Amniotic epithelial cell (primary cell): ENCODE results near the gene DOCK3.
"Not testable (repeated sequence)": the region's sequence is repeated elsewhere in the genome, so short reads cannot be mapped to it uniquely, and the experiment has no call there.

Source experiments
- DNase-seq: peaks from one replicate; pipeline ENCODE4 v3.0.0-alpha.2; 2010; ENCODE audit warnings: low read depth

DOCK3 gene

DNA sequence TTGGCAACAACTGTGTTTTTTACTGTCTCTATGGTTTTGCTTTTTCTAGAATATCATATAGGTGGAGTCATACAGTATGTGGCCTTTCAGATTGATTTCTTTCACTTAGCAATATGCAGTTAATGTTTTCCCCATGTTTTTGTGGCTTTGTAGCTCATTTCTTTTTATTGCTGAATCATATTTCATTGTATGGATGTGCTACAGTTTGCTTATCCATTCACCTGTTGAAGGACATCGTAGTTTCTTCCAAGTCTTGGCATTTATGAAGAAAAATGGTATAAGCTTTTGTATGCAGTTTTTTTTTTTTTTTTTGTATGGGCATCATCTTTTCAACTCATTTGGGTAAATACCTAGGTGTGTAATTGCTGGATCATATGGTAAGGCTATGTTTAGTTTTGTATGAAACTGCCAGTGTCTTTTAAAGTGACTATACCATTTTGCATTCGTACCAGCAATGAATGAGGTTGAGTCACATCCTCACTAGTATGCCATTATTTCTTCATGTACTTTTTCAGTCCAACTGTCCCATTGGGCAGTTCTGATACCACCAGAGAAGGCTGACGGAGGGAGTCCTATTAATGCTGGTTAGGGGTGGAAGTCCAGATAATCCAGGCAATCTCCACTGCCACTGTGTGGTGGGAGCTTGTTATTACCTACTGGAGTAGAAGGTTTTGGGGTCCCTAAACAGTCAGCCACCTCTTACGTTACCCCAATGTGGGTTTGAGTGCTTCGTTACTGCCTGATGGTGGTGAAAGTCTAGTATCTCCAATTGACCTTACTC lies 210.5 kb downstream of the DOCK3 start:
- DNase-seq, result no peak

DNA sequence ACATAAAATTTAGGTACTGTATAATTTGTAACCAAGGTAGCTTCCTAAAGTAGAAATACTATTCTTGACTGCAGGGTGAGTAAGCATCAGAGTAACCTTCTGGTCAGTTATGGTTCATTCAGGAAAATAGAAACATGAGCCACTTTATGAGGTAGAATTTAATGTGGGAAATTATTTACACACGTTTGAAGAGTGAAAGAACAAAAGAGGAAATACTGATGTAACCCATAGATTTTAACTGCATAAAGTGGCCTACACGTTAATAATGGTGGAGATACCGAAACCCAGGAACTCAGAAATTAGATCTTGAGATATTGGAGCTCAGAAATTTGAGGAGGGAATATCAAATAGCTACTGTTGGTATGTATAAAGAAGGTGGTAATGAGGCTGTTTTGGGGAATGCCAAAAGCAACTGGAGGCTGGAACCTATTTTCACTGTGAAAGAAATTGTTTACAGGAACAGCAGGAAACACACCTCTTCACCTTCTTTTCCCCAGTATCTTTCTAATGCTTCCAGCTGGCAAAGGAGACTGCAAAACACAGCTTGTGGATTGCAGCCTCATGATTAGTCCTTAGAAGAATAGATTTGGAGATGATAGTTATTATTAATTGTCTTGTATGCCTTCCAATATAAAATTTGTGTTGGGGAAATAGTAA lies 216.1 kb downstream of the DOCK3 start:
- DNase-seq, result no peak

DNA sequence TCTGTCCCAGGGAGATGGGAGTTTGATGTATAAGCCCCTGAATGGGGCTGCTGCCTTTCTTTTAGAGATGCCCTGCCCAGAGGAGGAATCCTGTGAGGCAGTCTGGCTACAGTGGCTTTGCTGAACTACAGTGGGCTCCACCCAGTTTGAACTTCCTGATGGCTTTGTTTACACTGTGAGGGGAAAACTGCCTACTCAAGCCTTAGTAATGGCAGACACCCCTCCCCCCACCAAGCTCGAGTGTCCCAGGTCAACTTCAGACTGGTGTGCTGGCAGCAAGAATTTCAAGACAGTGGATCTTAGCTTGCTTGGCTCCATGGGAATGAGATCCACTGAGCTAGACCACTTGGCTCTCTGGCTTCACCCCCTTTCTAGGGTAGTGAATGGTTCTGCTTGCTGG lies 226.4 kb downstream of the DOCK3 start:
- DNase-seq, result not testable (repeated sequence)

DNA sequence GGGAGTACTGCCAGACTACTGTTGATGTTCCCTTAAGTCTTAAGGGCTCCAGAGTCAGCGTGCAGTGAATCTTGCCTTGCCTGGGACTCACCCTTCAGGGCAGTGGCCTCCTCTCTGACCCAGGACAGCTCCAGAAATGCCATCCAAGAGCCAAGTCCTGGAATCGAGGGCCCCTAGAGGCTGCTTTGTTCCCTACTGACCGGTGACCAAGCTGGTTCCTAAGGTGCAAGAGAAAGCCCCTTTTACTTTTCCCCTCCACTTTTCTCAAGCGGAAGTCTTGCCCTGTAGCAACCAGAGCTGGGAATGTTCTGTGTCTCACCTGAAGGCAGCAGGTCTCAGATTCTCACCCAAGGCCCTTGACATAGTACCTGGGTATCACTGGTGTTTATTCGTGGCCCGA lies 238.0 kb downstream of the DOCK3 start:
- DNase-seq, result no peak

DNA sequence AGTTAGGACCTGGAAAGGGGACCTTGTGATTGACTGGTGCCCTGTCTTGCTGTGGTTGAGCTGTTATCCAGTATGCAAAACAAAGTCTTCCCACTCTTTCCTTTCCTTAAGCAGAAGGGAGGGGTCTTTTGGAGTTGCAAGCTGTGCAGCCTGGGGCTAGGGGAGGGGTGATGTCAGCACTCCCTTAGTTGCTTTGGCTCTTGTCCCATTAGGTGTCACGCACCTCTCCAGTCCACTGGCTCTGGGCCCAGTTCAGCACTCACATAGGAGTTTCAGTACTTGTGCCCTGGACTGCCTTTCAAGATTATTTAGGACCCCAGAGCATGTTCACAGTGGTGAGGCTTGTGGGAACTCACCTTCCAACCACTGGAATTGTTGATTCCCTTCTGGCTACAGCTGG lies 238.5 kb downstream of the DOCK3 start:
- DNase-seq, result no peak

DNA sequence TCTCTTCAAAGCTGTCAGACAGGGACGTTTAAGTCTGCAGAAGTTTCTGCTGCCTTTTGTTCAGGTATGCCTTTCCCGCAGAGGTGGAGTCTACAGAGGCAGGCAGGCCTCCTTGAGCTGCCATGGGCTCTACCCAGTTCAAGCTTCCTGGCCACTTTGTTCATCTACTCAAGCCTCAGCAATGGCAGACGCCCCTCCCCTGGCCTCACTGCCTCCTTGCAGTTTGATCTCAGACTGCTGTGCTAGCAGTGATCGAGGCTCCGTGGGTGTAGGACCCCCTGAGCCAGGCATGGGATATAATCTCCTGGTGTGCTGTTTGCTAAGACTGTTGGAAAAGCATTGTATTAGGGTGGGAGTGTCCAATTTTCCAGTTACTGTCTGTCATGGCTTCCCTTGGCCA lies 247.3 kb downstream of the DOCK3 start:
- not testable (repeated sequence) for DNase-seq

DNA sequence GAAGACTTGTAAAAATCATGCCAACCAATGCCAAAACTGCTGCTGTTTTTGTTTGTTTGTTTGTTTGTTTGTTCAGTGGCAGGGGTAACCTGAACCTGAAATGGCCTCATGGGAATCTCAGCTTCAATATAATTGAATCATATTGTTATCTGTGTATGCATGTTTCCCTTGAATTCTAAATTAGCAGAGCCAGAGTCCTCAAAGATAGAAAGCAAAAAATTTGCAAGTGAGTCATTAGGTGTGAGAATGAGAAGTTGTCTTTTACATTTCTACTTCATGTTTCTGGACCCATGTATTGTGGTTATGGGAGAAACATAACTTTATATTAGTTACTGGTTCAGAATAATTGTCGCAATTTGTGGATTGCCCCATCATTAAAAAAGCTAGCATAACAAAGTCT lies 249.2 kb downstream of the DOCK3 start:
- DNase-seq, result no peak

DNA sequence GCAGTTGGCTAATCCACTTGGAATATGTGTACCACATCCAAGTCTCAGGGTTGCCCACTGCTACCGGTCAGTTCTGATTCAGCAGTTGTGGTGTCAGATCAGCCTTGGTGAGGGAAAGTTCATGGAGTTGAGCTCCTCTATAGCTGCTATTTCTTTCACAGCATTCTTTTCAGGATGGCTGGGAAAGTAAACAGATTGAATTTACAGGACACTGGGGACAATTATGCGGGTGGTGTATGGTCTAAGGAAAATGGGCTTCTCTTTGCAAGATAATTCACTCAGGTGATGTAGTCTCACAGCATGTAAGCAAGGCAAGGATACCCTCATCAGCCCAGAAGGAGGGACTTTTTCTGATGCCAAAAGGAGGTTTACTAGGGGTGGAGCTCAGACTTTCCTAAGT lies 249.9 kb downstream of the DOCK3 start:
- no peak for DNase-seq

DNA sequence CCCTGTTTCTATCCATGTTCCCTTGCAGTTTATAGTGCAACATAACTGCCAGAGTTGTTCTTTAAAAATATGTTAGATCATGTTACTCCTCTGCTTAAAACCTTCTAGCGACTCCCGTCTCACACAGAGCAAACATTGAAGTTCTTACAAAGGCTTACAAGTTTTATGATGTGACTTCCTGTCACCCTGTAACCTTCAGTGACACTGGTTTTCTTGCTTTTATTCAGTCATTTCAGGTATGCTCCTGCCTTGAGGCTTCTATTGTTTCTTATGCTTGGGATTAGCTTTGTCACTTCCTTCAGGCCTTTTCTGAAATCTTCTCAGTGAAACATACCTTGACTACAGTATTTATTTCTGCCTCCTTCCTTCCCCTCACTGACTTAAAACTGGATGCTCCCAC lies 252.1 kb downstream of the DOCK3 start:
- DNase-seq, result no peak

DNA sequence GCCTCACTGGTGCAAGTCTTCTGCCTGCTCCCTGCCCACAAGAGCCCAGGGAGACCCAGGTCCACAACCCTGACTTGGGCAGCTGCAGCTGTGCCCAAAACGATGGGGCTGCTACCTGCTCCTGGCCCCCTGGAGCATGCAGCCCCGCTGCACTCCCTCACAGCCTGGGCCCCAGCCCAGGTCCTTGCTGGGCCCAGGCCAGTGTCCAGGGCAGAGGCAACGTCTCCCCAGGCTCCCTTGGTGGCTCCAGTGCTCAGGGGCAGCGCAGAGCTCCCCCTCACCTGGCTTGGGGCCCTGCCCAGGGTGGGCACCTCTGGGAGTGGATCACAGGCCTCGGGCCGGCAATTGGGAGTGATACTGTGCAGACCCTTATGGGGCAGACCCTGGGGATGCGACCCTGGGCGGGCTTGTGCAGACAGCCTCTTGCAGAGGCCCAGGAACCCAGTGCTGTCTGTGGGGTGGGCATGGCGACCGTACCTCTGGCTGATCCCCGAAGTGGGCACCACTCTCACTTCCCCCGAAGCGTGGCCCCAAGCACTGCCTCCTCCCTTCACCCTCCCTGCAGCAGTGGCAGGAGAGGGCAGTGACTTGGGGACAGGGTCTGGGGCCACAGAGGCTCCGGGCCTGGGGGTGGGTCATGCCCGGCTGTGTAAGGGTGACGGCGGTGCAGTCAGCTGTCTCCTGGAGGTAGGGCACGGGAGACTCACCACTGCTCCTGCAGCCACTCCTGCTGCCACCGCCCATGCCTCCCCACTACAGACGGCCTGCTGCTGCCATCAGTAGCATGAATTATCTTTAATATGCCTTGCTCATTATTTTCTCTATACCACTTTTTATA lies 255.9 kb downstream of the DOCK3 start:
- no peak for DNase-seq

DNA sequence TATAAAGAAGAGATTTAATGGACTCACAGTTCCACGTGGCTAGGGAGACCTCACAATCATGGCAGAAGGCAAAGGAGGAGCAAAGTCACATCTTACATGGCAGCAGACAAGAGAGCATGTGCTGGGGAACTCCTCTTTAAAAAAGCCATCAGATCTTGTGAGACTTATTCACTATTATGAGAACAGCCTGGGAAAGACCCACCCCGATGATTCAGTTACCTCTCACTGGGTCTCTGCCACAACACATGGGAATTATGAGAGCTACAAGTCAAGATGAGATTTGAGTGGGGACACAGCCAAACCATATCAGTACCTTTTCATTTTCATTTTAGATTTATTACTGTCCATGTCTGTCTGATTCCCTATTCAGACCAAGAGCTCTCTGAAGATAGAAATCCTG lies 258.2 kb downstream of the DOCK3 start:
- not testable (repeated sequence) for DNase-seq

DNA sequence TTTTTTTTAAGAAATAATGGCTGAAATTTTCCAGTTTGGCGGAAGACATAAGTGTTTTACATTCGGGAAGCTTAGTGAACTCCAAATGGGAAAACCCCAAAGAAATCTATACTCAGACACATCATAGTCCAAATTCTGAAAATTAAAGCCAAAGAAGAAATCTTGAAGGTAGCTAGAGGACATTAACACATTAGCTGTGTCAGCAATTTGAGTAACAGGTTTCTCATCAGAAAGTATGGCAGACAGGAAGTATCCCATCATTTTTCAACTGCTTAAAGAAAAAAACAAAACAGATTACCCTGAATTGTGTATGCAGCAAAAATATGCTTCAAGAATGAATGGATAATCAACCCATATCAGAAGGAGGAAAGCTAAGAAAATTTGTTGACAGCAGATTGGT lies 261.7 kb downstream of the DOCK3 start:
- no peak for DNase-seq

DNA sequence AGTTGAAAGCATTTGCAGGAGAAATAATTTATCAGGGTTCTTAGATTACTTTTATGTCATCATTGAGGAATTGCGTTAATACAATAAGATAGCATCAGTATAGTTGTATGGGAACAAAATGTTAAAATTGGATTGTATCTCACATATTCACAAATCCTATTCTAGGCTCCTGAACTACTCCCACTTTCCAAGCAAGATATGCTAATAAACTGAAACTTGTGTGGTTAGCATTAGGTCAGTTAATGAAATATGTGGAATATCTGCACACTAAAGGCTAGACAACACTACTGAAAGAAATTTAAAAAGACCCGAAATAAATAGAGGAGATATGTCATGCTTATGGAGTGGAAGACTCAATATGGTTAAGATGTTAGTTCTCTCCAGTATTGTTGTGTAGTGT lies 272.7 kb downstream of the DOCK3 start:
- DNase-seq, result no peak

DNA sequence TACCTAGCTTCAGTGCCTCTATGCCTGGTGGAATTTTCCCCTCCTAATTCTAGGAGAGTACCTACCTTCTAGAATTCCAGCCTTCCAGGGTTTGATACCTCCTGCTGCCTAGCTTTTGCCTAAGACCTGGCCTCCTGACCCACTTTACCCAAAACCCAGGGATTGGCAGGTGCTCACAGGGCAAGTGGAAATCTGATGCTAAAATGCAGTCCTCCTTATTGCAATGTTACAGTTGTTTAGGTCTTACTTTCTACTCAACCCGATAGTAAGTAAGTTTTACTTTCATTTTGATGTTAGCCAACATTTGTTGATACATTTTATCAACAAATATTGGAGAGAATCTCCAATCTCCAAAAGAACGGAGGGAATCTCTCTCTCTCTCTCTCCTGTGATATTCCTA lies 275.9 kb downstream of the DOCK3 start:
- DNase-seq, result no peak

DNA sequence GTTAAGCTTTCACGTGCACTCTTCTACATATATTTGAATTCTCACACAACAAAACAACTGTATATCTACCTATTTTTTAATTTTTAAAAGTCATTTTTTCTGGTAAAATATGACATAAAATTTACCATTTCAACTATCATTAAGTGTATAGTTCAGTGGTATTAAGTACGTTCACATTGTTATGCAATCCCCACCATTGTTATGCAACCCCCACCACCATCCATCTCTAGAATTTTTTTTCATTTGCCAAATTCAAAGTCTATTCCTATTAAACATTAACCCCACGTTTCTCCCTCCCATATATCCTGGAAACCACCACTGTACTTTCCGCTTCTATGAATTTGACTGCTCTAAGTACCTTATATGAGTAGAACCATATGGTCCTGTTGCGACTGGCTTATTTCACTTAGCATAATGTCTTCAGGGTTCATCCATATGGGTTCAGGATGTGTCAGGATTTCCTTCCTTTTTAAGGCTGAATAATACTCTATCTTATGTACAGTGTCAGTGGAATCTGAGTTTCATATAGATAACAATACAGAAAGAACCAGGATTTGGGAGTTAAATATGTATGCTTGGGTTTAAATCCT lies 279.2 kb downstream of the DOCK3 start:
- DNase-seq, result no peak

DNA sequence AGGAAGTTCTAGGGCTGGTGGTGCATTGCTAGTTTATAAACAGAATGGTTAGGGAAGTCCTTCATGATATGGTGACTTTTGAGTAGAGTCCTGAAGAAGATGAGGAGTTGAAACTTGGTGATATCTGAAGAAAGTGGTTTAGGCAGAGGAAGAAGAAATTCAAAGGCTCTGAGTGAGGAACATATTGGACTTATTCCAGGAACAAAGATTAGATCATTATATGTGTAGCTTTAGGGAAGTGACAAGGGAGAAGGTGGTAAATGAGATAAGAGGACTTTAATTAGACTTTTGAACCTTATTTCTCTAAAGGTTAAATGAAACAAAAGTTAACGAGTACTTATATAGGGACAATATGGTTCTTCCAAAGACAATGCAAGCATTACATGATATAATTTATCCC lies 286.7 kb downstream of the DOCK3 start:
- DNase-seq, result no peak

DNA sequence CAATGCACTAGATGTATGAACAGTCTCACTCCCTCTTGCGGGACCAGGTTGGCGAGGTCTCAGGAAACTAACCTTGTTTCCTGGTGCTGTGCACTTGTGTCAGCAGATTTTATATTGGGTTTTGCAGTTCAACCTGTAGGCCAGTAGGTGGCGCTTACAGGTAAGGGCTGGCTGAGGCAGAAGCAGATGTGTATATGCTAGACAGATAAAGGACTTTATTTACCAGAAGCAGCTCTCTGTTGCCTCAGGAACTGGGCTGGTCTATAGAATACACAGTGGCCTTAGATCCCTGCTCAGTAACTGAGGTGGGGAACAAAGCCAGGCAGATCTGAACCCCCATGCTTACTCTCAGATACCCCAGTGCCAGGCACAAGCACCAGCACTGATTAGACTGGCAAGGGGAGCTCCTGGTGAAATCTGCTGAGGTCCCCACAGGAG lies 296.8 kb downstream of the DOCK3 start:
- peak; percentile 48 for DNase-seq

DNA sequence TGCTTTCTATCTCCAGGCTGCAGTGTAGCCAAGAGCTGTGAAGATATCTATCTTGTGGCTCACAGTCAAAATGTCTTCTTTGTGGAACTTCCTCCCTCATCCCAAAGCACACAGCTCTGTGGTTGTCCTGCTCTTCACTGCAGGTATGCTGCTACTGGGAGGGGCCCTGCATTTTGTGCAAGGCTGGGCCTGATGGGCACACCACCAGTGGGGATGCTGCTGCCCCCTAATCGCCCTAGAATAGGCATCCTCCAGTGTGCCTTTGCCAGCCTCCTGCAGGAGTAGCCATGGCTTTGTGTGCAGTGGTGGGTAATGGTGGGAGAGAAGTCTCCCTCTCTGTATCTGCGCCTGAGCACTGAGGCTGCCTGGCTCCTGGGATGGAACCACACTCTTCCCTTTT lies 297.3 kb downstream of the DOCK3 start:
- no peak for DNase-seq

DNA sequence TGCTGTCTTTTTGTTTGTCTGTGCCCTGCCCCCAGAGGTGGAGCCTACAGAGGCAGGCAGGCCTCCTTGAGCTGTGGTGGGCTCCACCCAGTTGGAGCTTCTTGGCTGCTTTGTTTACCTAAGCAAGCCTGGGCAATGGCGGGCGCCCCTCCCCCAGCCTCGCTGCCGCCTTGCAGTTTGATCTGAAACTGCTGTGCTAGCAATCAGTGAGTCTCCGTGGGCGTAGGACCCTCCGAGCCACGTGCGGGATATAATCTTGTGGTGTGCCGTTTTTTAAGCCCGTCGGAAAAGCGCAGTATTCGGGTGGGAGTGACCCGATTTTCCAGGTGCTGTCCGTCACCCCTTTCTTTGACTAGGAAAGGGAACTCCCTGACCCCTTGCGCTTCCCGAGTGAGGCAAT lies 303.9 kb downstream of the DOCK3 start:
- DNase-seq, result not testable (repeated sequence)

DNA sequence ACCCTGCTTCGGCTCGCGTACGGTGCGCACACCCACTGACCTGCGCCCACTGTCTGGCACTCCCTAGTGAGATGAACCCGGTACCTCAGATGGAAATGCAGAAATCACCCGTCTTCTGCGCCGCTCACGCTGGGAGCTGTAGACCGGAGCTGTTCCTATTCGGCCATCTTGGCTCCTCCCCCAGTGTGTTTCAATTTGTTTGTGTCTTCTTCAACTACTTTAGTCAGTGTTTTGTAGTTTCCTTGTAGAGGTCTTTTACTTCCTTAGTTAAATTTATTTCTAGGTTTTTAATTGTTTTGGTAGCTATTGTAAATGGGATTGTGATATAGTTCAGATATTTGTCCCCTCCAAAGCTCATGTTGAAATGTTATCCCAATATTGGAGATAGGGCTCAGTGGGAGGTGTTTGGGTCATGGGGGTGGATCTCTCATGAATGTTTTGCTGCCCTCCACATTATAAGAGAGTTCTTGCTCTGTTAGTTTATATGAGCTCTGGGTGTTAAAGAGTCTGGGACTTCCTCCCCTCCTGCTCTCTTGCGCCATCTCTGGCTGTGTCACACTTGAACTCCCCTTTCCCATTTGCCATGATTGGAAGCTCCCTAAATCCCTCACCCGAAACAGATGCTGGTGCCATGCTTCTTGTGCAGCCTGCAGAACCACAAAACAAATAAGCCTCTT lies 304.4 kb downstream of the DOCK3 start:
- no peak for DNase-seq

DNA sequence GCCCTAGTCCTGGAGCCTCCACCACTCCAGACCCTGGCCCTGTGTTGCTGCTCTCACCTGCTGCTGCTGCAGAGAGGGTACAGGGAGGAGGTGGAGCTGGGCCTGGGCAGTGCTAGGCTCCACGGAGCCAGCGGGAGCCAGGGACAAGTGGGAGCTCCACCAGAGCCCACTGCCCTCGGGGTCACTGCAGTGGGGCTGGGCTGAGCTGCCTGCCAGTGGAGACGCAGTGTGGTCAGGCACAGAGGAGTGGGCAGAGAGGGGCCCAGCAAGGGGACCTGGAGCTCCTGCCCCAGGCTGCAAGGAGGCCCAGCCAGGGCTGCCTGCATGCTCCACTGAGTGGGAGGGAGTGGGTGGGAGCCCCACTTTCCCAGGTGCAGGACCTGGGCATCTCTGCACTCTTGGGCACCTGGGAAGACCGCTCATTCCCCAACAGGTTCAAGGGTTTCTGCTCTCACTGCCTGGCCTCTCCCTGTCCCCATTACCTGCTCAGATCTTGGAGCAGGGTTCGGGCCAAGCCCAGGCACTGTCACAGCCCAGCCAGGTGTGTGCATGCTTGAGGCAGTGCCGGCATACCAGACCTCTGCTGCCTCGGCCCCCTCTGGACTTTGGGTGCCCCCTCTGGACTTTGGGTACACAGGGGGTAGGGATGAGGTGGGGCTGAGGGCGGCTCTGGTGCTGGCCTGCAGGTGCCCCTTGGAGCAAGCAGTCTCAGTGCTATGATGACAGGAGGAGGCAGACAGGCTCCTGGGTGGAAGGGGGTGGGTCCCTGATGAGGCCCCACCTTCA lies 308.0 kb downstream of the DOCK3 start:
- no peak for DNase-seq
